ENCODE results near the gene CAPZA1.

The CAPZA1 gene

DNA sequence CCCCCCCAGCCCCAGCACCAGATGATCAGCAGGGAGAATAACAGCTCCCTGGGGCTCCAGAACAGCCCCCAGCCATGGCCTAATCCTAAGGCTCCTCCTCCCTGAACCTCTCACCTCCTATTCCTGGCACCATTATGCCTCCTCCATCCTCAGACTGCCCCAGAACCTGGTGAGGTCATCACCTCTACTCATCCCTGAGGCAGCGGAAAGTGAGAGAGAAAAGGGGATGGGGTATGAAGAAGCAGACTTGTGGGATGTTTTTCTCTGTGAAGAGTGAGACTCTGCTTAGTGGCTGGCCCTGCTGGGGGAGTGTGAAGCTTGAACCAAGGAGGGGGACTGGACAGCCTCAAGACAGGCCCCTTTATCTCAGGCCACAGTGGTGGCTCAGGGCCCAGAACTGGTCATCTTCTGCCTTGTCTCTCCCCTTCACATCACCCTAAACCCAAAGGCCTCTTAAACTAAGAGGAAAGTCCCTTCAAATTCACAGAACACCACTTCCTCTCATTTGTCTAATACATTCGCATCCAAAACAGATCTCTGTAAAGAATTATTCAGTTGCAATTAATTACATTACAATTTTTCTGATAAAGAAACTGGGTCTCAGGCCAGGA is 97.7 kb downstream of the CAPZA1 start:
- DNase-seq (ENCODE audit: low read depth), result no peak
- TF ChIP-seq, protein P1, sequence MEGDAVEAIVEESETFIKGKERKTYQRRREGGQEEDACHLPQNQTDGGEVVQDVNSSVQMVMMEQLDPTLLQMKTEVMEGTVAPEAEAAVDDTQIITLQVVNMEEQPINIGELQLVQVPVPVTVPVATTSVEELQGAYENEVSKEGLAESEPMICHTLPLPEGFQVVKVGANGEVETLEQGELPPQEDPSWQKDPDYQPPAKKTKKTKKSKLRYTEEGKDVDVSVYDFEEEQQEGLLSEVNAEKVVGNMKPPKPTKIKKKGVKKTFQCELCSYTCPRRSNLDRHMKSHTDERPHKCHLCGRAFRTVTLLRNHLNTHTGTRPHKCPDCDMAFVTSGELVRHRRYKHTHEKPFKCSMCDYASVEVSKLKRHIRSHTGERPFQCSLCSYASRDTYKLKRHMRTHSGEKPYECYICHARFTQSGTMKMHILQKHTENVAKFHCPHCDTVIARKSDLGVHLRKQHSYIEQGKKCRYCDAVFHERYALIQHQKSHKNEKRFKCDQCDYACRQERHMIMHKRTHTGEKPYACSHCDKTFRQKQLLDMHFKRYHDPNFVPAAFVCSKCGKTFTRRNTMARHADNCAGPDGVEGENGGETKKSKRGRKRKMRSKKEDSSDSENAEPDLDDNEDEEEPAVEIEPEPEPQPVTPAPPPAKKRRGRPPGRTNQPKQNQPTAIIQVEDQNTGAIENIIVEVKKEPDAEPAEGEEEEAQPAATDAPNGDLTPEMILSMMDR (IDR thresholded peaks at IDR 0.05; ENCODE audit: control insufficient read depth, extremely low read depth, insufficient read depth), result no peak
- no peak overlapping the region for H3K4me3 ChIP-seq (ENCODE audit: low read depth, low read length)

DNA sequence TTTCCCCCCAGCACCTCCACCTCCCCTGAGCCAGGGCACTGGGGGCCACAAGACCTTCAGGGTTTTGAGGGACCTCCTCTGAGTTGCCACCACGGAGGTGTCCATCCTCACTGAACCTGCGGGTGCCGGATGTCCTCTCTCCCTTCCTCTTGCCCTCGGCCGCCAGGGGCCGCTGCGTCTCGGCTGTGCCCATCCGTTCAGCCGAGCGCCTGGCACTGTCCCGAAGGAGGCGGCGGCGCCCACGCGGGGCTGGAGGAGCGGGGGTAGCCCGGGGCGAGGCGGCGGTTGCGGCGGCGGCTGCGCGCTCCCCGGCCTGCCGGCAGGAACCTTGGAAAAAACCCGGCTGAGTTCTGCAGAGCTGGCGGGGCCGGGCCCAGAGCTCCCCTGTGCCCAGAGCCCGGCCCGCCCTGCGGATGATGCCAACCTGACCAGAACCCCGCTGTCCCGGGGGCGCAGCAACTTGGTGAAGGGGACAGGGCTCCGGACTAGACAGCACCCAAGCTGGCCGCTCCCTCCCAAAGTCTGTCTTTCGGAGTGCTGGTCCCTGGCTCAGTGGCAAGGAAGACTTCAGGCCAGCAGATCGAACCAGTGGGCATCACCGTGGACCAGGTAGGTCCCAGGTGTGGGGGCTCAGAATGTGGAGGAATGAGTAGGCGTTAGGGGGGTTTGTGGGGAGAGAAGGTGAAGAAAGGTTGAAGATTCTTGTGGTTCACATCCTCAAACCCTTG is 99.2 kb downstream of the CAPZA1 start:
- no peak overlapping the region for H3K4me3 ChIP-seq (ENCODE audit: low read depth, low read length)
- no peak for DNase-seq (ENCODE audit: low read depth)
- TF ChIP-seq, protein P1 (IDR thresholded peaks at IDR 0.05; ENCODE audit: control insufficient read depth, extremely low read depth, insufficient read depth), result peak; percentile 98

DNA sequence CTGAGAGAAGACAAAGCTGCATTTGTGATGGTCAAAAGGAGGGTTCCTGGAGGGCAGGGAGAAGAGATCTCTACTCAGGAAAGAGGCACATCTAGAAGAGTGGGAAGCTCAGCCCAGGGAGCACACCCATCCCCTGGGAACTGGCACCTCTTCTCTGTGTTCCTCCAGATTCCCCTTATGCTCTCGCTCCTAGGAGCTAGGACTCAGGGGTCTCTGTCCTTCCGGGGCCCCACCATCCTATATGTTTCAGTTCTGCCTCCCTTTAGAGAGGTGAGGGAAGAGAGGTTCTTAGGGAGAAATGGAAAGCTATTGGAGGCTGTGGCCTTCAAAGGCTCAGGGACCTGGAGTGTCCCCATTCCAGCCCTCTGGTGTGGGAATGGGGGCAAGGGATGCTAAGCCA is 100.1 kb downstream of the CAPZA1 start:
- TF ChIP-seq, protein P1 (IDR thresholded peaks at IDR 0.05; ENCODE audit: control insufficient read depth, extremely low read depth, insufficient read depth), result no peak
- no peak overlapping the region for H3K4me3 ChIP-seq (ENCODE audit: low read depth, low read length)
- DNase-seq (ENCODE audit: low read depth), result no peak

DNA sequence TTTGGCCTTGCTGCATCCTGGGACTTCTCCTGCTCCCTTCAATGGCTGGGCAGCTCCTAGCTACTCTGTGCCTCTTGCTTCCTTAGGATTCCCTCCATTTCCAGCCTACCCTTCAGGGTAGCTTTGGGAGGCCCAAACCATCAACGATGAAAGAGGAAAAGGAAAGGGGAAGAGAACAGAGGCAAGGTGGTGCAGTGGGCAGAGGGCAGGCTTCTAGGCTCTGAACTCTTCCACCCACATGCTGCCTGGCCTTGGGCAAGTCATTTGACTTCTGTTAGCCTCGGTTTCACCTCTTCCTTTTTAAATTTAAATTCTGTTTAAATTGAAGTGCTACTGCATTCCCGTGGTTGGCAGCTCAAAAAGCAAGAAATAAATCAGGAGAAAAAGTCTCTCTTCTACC is 101.2 kb downstream of the CAPZA1 start:
- DNase-seq (ENCODE audit: low read depth), result no peak
- TF ChIP-seq, protein P1 (IDR thresholded peaks at IDR 0.05; ENCODE audit: control insufficient read depth, extremely low read depth, insufficient read depth), result no peak

More for the DNA sequence above, 101.2 kb downstream of the CAPZA1 start:
- H3K4me3 ChIP-seq (ENCODE audit: low read depth, low read length), result no peak overlapping the region

Measured in LNCaP clone FGC (cell line).